Ovary (tissue), 3 donors: ENCODE results near the gene ZNF717.

Source experiments
- CTCF ChIP-seq, 3 donors: fragments of 450-650 bp in 2 of 3; fragments of 200-600 bp in 1 of 3; IDR thresholded peaks; one replicate each; pipeline versions ENCODE4 v1.5.1 to v1.8.0; 2016 to 2022; ENCODE audit warnings: antibody characterized with exemption in 3 of 3, mild to moderate bottlenecking in 1 of 3
- POLR2A ChIP-seq: fragments of 450-650 bp; IDR thresholded peaks from one replicate; pipeline ENCODE4 v1.6.1; 2017; ENCODE audit warnings: antibody characterized with exemption, mild to moderate bottlenecking, moderate library complexity
- donor health status: DM: no; HTN: no; CAD: no.

GRCh38 chr3:75727985-75728384, 57.4 kb downstream of the ZNF717 start:
- no peak for TF ChIP-seq POLR2A
- no peak for TF ChIP-seq CTCF (IDR thresholded peaks at IDR 0.05)
